NB4 (cell line): Measurements from ENCODE around the gene SCN7A.
A peak's percentile ranks its signal among the peaks of the same experiment; 100 is the strongest.

Experiments used
- DNase-seq: peaks from one replicate; pipeline ENCODE4 v3.0.0; 2010; ENCODE audit warnings: low read depth
- H3K4me3 ChIP-seq: one replicate; pipeline ENCODE4 v1.5.1; 2011; ENCODE audit warnings: mild to moderate bottlenecking, low read depth, low read length, moderate library complexity
- CTCF ChIP-seq: IDR thresholded peaks from one replicate; pipeline ENCODE4 v1.5.1; 2012; ENCODE audit warnings: low read depth, low read length
- MYC ChIP-seq: IDR thresholded peaks from 2 replicates; pipeline ENCODE4 v1.6.1; 2011; ENCODE audit warnings: low read depth, low read length
- POLR2A ChIP-seq: IDR thresholded peaks from 2 replicates; pipeline ENCODE4 v1.6.1; 2011; ENCODE audit warnings: mild to moderate bottlenecking; ENCODE audit not compliant: insufficient read length; ENCODE audit errors: extremely low read depth
- TF ChIP-seq, protein P1 (sequence below): IDR thresholded peaks from 2 replicates; pipeline ENCODE4 v1.6.1; 2011; ENCODE audit warnings: low read depth, low read length

SCN7A gene

DNA sequence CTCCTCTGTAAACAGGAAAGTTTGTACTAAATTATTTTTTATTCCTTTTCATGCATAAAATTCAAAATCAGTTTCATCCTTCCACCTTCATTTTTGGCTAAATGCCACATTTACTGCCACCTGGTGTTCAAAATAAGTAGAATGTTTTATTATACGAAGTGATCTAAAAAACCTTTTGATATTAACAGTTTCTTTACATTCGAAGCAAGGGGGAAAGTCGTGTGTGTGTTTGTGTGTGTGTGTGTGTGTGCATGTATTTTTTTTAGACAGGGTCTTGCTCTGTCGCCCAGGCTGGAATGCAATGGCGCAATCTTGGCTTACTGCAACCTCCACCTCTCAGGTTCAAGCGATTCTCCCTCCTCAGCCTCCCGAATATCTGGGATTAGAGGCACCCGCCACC is 109.3 kb downstream of the SCN7A start:
- DNase-seq = peak; percentile 29
- H3K4me3 ChIP-seq = no peak overlapping the region
- TF ChIP-seq POLR2A (no peak), MYC (no peak), CTCF (peak; percentile 6)
- TF ChIP-seq, protein P1, sequence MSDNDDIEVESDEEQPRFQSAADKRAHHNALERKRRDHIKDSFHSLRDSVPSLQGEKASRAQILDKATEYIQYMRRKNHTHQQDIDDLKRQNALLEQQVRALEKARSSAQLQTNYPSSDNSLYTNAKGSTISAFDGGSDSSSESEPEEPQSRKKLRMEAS = no peak

DNA sequence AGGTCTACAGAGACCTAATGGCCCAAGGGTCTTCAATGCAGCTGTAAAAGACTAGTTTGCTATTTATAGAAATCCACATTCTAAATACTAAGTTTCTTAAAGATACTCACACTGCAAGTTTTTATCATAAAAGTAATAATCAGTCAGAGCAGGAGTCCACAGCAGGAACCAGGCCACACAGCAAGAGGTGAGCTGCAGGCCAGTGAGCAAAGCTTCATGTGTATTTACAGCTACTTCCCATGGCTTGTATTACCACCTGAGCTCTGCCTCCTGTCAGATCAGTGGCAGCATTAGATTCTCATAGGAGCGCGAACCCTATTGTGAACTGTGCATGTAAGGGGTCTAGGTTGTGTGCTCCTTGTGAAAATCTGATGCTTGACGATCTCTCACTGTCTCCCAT is 111.6 kb downstream of the SCN7A start:
- TF ChIP-seq, protein P1 = no peak
- no peak for DNase-seq
- H3K4me3 ChIP-seq = no peak overlapping the region

- DNase-seq = no peak
- no peak overlapping the region for H3K4me3 ChIP-seq
- TF ChIP-seq POLR2A (no peak), CTCF (no peak), MYC (no peak)
- TF ChIP-seq, protein P1 = no peak
Observed at GRCh38 chr2:166380615-166381014, 113.4 kb downstream of the SCN7A start.

GRCh38 chr2:166376873-166377272 is 117.2 kb downstream of the SCN7A start:
- TF ChIP-seq POLR2A (no peak), MYC (no peak), CTCF (no peak)
- TF ChIP-seq, protein P1 = no peak
- no peak for DNase-seq
- no peak overlapping the region for H3K4me3 ChIP-seq

GRCh38 chr2:166376488-166376828 is 117.6 kb downstream of the SCN7A start:
- H3K4me3 ChIP-seq = no peak overlapping the region
- DNase-seq = no peak
- no peak for TF ChIP-seq MYC
- no peak for TF ChIP-seq CTCF
- no peak for TF ChIP-seq POLR2A
- TF ChIP-seq, protein P1 = no peak

- TF ChIP-seq, protein P1 = no peak
- no peak for TF ChIP-seq POLR2A
- TF ChIP-seq CTCF = no peak
- TF ChIP-seq MYC = no peak
- DNase-seq = peak; percentile 64
- no peak within 1 kb of the TSS for H3K4me3 ChIP-seq
Observed at GRCh38 chr2:166375736-166376487, 118.1 kb downstream of the SCN7A start, which contains the start of gene SCN9A. Gene SCN9A (minus strand): TSS chr2:166375944. CDS start chr2:166311756, 64,188 bp downstream.
